Heart left ventricle (tissue), 16 donors: Measurements from ENCODE around the gene UNC13B. TPM values are rescaled to one million over a fixed set of nuclear protein-coding genes. Genes with fewer than 3 reads are reported as not detected.

Experiments used
- ATAC-seq, 4 donors: fragments of 200-7000 bp; cut with Tn5 transposase; one replicate each; pipeline ENCODE4 v1.9.1; 2020 to 2022; ENCODE audit warnings: moderate library complexity in 4 of 4, mild to moderate bottlenecking in 3 of 4, moderate number of reproducible peaks in 1 of 4
- DNase-seq, 5 donors: peaks; one replicate each; pipeline ENCODE4 v3.0.0-alpha.2; 2020
- H3K27ac ChIP-seq, 12 donors: fragments of 200-600 bp; sonication (generic) in 4 of 12; one replicate each; pipeline versions ENCODE4 v1.5.0 to v1.8.0; 2016 to 2022; ENCODE audit warnings: mild to moderate bottlenecking in 2 of 12
- H3K27me3 ChIP-seq, 9 donors: fragments of 200-600 bp; sonication (generic) in 2 of 9; one replicate each; pipeline versions ENCODE4 v1.5.1 to v1.8.0; 2016 to 2022; ENCODE audit warnings: mild to moderate bottlenecking in 3 of 9
- H3K36me3 ChIP-seq, 9 donors: fragments of 200-600 bp; sonication (generic) in 2 of 9; one replicate each; pipeline versions ENCODE4 v1.5.0 to v1.8.0; 2018 to 2022; ENCODE audit warnings: mild to moderate bottlenecking in 2 of 9
- H3K4me1 ChIP-seq, 12 donors: fragments of 200-600 bp; sonication (generic) in 4 of 12; one replicate each; pipeline versions ENCODE4 v1.5.0 to v1.8.0; 2016 to 2022; ENCODE audit warnings: mild to moderate bottlenecking in 3 of 12
- H3K4me3 ChIP-seq, 12 donors: fragments of 200-600 bp; sonication (generic) in 4 of 12; one replicate each; pipeline versions ENCODE4 v1.5.0 to v1.8.0; 2017 to 2022; ENCODE audit warnings: mild to moderate bottlenecking in 9 of 12, moderate library complexity in 4 of 12
- H3K9me3 ChIP-seq, 12 donors: fragments of 200-600 bp; sonication (generic) in 4 of 12; one replicate each; pipeline versions ENCODE4 v1.5.0 to v1.8.0; 2016 to 2022; ENCODE audit warnings: mild to moderate bottlenecking in 1 of 12
- POLR2A ChIP-seq, 2 donors: fragments of 450-650 bp; IDR thresholded peaks; one replicate each; pipeline ENCODE4 v1.6.1; 2017; ENCODE audit warnings: antibody characterized with exemption in 2 of 2, mild to moderate bottlenecking in 2 of 2, moderate library complexity in 2 of 2
- WGBS, 4 donors: extraction: QIAGEN DNeasy Blood & Tissue Kit in 2 of 4; methylation state at CpG; one replicate each; pipeline versions ENCODE4 v1.1.5 to v1.1.7; 2013 to 2018; 5-methylcytosine and 5-hydroxymethylcytosine counted together
- intact Hi-C, 10 donors: fragments of 100-400 bp; cut with DNase I; formaldehyde crosslinking; loops; one replicate each; pipeline versions ENCODE4 v1.11.1 to v1.14.2; 2022
- polyA plus RNA-seq, 2 donors: library from polyadenylated mRNA; stranded (reverse); fragments of 200-250 nt; gene quantifications; one replicate each; pipeline ENCODE4 v1.2.3, GENCODE V29; 2013
- total RNA-seq, 9 donors: library from RNA; depleted of rRNA in 2 of 9; stranded (reverse); fragments of >200 nt in 2 of 9; fragmentation: NEBNext Ultra II Directional in 3 of 9; extraction: Animal tissue kit (Norgen Biotek cat#: 25700) in 3 of 9; gene quantifications; one replicate each; pipeline versions ENCODE4 v1.1.0 to v1.2.4, GENCODE V29; 2016 to 2023
- TF ChIP-seq, protein P1 (sequence below), 12 donors: fragments of 200-600 bp; sonication (generic) in 4 of 12; IDR thresholded peaks; one replicate each; pipeline versions ENCODE4 v1.5.0 to v1.8.0; 2018 to 2022; ENCODE audit warnings: antibody characterized with exemption in 12 of 12, mild to moderate bottlenecking in 5 of 12
- donor health status: ischemic (EF 13 %, LVEDD 7.1; RV severe dilation, severe dysfunction).
- donor health status: healthy with polysubstance abuse.
- donor health status: DM: no; HTN: yes; CAD: no.
- donor health status: DM: no; HTN: no; CAD: no.
- donor health status: ischemic (EF 25% LVEDD 6.9; RV normal size, moderate dysfunction).
- donor health status: ischemic (EF 25% LVEDD 5.7; RV mildly dilated, moderate dysfunction).
- donor health status: healthy.
- donor health status: DM: yes; HTN: yes; CAD: no.
- donor health status: ischemic (EF 35%, LVEDD 5.7; RV mildly dilated, moderate dysfunction).
- donor health status: nonischemic (EF 11% LVEDD 7.7; RV severe dilation, severe dysfunction).
- donor health status: DM: yes; HTN: yes; CAD: no.
- donor health status: PGD.
- donor health status: ischemic (EF 29% LVEDD 5.4; RV normal size, mild dysfunction).
- donor health status: nonischemic (EF 23%, LVEDD 6.1; RV moderate dilation, normal function).

The UNC13B gene
- total and polyA plus RNA-seq, 11 donors: 8.1 to 30.2 (median 21.2) TPM

DNA sequence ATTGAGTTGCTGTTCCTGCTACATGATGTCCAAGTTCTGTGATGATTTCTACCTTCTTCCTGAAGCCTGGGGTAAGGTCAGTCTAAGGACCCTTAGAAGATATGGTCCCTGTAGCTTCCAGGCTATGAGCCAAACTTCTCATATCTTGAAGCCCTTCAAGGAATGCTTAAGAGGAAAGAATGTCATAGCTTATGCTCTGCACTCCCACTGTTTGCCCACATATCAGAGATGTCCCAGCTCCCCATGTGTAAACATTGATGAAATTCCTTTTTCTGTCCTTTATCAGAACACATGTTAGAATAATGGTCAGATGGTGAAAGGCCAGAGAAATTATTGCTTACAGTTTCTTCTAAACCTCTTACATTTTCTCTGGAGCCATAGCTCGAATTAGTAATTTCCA, 286.7 kb downstream of the UNC13B start:
- WGBS, 4 donors: 44 to 85% (median 74%) methylated on average over 1 of the region's 1 CpG
- Histone ChIP-seq H3K27me3 (no peaks in the 10 kb centered on the region), H3K4me1 (no peaks in the 10 kb centered on the region), H3K9me3 (no peaks in the 10 kb centered on the region), H3K36me3 (no peaks in the 10 kb centered on the region), H3K27ac (no peak overlapping the region), H3K4me3 (no peak overlapping the region)
- no peak for DNase-seq
- no peak for ATAC-seq
- intact Hi-C loops: no loop called here
- no peak for TF ChIP-seq POLR2A (IDR thresholded peaks at IDR 0.05)
- TF ChIP-seq, protein P1, sequence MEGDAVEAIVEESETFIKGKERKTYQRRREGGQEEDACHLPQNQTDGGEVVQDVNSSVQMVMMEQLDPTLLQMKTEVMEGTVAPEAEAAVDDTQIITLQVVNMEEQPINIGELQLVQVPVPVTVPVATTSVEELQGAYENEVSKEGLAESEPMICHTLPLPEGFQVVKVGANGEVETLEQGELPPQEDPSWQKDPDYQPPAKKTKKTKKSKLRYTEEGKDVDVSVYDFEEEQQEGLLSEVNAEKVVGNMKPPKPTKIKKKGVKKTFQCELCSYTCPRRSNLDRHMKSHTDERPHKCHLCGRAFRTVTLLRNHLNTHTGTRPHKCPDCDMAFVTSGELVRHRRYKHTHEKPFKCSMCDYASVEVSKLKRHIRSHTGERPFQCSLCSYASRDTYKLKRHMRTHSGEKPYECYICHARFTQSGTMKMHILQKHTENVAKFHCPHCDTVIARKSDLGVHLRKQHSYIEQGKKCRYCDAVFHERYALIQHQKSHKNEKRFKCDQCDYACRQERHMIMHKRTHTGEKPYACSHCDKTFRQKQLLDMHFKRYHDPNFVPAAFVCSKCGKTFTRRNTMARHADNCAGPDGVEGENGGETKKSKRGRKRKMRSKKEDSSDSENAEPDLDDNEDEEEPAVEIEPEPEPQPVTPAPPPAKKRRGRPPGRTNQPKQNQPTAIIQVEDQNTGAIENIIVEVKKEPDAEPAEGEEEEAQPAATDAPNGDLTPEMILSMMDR (IDR thresholded peaks at IDR 0.05): no peak

DNA sequence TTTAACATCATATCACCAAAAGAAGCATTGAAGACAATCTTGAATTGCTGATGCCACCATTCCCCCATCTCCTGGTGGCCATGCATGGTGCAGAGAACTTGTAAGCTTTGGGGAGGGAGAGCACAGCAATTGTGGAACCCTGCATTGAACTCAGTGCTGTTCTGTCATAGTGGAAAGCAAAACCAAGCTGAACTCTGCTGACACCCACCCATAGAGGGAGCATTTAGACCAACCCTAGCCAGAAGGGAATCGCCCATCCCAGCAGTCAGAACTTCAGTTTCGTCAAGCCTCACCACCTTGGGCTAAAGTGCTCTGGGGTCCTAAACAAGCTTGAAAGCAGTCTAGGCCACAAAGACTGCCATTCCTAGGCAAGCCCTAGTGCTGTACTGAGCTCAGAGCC, 290.7 kb downstream of the UNC13B start:
- no peak overlapping the region for H3K4me3 ChIP-seq
- intact Hi-C loops: no loop called here
- ATAC-seq: no peak
- WGBS, 4 donors: 87 to 100% (median 92%) methylated on average over 2 of the region's 2 CpGs
- H3K36me3 ChIP-seq: no peaks in the 10 kb centered on the region
- no peaks in the 10 kb centered on the region for H3K4me1 ChIP-seq
- H3K27ac ChIP-seq: no peak overlapping the region
- DNase-seq: no peak
- no peaks in the 10 kb centered on the region for H3K27me3 ChIP-seq
- TF ChIP-seq, protein P1 (IDR thresholded peaks at IDR 0.05): no peak
- no peak for TF ChIP-seq POLR2A (IDR thresholded peaks at IDR 0.05)
- H3K9me3 ChIP-seq: peaks cover 0 to 15% (median 0%) of the 10 kb centered on the region in 12 donors

DNA sequence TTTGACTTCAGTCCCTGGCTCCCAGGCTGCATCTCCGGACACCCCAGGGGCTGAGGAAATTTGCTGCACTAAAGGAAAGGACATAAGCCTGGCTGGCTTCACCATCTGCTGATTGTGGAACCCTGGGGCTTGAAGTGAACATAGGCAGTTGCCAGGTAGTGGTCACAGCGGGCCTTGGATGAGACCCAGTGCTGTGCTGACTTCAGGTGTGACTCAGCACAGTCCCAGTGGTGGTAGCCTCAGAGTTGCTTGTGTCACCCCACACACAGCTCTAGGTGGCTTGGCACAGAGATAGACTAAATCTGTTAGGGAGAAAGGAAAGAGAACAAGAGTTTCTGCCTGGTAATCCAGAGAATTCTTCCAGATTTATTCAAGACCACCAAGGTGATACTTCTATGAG, 292.0 kb downstream of the UNC13B start:
- intact Hi-C loops: no loop called here
- Histone ChIP-seq H3K9me3 (peaks cover 0 to 15% (median 0%) of the 10 kb centered on the region in 12 donors), H3K4me3 (no peak overlapping the region), H3K27ac (no peak overlapping the region), H3K4me1 (no peaks in the 10 kb centered on the region), H3K27me3 (no peaks in the 10 kb centered on the region), H3K36me3 (no peaks in the 10 kb centered on the region)
- DNase-seq (no peak), ATAC-seq (no peak)
- TF ChIP-seq, protein P1 (IDR thresholded peaks at IDR 0.05): no peak
- TF ChIP-seq POLR2A (IDR thresholded peaks at IDR 0.05): no peak
- 80 to 91% (median 86%) methylated on average over 2 of the region's 2 CpGs for WGBS, 4 donors

Other genes with a start within 250 kb of the UNC13B start
- gene PHF24, start 203.7 kb upstream of the UNC13B start, total RNA-seq: 1 to 10 TPM in 1 of 9 donors, under 1 TPM in 7, not detected in 1; 0.07 to 2.2 (median 0.35) TPM
- gene PHF24, start 203.7 kb upstream of the UNC13B start, polyA plus RNA-seq: under 1 TPM; 0.06 to 0.11 TPM
- 100 to 1,000 TPM in 3 of 9 donors, 10 to 100 TPM in 6; 33.6 to 134 (median 88.5) TPM for gene DNAJB5, start 172.3 kb upstream of the UNC13B start, total RNA-seq
- gene DNAJB5, start 172.3 kb upstream of the UNC13B start, polyA plus RNA-seq: 100 to 1,000 TPM in 1 of 2 donors, 10 to 100 TPM in 1; 75.5 to 166 TPM
- 100 to 1,000 TPM; 221 to 411 (median 279) TPM for gene VCP, start 89.4 kb upstream of the UNC13B start, total RNA-seq
- gene VCP, start 89.4 kb upstream of the UNC13B start, polyA plus RNA-seq: 100 to 1,000 TPM; 107 to 251 TPM
- gene FANCG, start 82.1 kb upstream of the UNC13B start, total RNA-seq: 10 to 100 TPM in 1 of 9 donors, 1 to 10 TPM in 7, under 1 TPM in 1; 0.71 to 11.8 (median 2.9) TPM
- 1 to 10 TPM; 2.3 to 3.4 TPM for gene FANCG, start 82.1 kb upstream of the UNC13B start, polyA plus RNA-seq
- gene PIGO, start 65.4 kb upstream of the UNC13B start, total RNA-seq: 10 to 100 TPM in 2 of 9 donors, 1 to 10 TPM in 7; 7.0 to 13.1 (median 9.1) TPM
- gene PIGO, start 65.4 kb upstream of the UNC13B start, polyA plus RNA-seq: 10 to 100 TPM in 1 of 2 donors, 1 to 10 TPM in 1; 8.6 to 12.0 TPM
- 100 to 1,000 TPM; 114 to 162 (median 130) TPM for gene STOML2, start 58.9 kb upstream of the UNC13B start, total RNA-seq
- 100 to 1,000 TPM in 1 of 2 donors, 10 to 100 TPM in 1; 78.2 to 177 TPM for gene STOML2, start 58.9 kb upstream of the UNC13B start, polyA plus RNA-seq
- 10 to 100 TPM; 15.9 to 43.3 (median 19.5) TPM for gene ATOSB, start 46.1 kb upstream of the UNC13B start, total RNA-seq
- 10 to 100 TPM; 15.9 to 42.5 TPM for gene ATOSB, start 46.1 kb upstream of the UNC13B start, polyA plus RNA-seq